Mesendoderm (in vitro differentiated cells): ENCODE measurements around the gene RIC1.
"Not testable (repeated sequence)": the region's sequence is repeated elsewhere in the genome, so short reads cannot be mapped to it uniquely, and the experiment has no call there.

ENCODE experiments used
- DNase-seq: peaks from one replicate; pipeline ENCODE4 v3.0.0; 2013
- H2AK5ac ChIP-seq: 2 replicates; pipeline ENCODE4 v1.6.1; 2013; ENCODE audit warnings: low read length, inconsistent platforms
- H2BK120ac ChIP-seq: 2 replicates; pipeline ENCODE4 v1.6.1; 2013; ENCODE audit warnings: low read depth, mild to moderate bottlenecking, low read length, moderate library complexity, mixed read lengths
- H2BK15ac ChIP-seq: replicated peaks from 2 replicates; pipeline ENCODE4 v1.6.1; 2013; ENCODE audit warnings: low read depth, mild to moderate bottlenecking, moderate library complexity
- H2BK5ac ChIP-seq: 2 replicates; pipeline ENCODE4 v1.6.1; 2013; ENCODE audit warnings: low read length, inconsistent platforms
- H3K18ac ChIP-seq: 2 replicates; pipeline ENCODE4 v1.6.1; 2013; ENCODE audit warnings: mild to moderate bottlenecking, low read length, mixed read lengths
- H3K23ac ChIP-seq: one replicate; pipeline ENCODE4 v1.6.1; 2013; ENCODE audit warnings: low read length
- H3K27ac ChIP-seq: 2 replicates; pipeline ENCODE4 v1.5.1; 2013; ENCODE audit warnings: low read depth, mild to moderate bottlenecking, inconsistent platforms, low read length, moderate library complexity
- H3K27me3 ChIP-seq: 2 replicates; pipeline ENCODE4 v1.6.1; 2013; ENCODE audit warnings: low read length, control low read depth, mild to moderate bottlenecking, inconsistent platforms; ENCODE audit not compliant: insufficient read depth, poor library complexity
- H3K36me3 ChIP-seq: 2 replicates; pipeline ENCODE4 v1.6.1; 2013; ENCODE audit warnings: low read length, inconsistent platforms; ENCODE audit not compliant: control insufficient read depth, insufficient read depth
- H3K4ac ChIP-seq: one replicate; pipeline ENCODE4 v1.6.1; 2013; ENCODE audit warnings: low read depth, mild to moderate bottlenecking, low read length, moderate library complexity
- H3K4me1 ChIP-seq: 2 replicates; pipeline ENCODE4 v1.6.1; 2013; ENCODE audit warnings: low read depth, low read length, inconsistent platforms; ENCODE audit not compliant: control insufficient read depth
- H3K4me2 ChIP-seq: 2 replicates; pipeline ENCODE4 v1.6.1; 2013; ENCODE audit warnings: low read length
- H3K4me3 ChIP-seq: 2 replicates; pipeline ENCODE4 v1.5.1; 2013; ENCODE audit warnings: mild to moderate bottlenecking, low read length
- H3K56ac ChIP-seq: one replicate; pipeline ENCODE4 v1.6.1; 2013; ENCODE audit warnings: low read length
- H3K79me1 ChIP-seq: 2 replicates; pipeline ENCODE4 v1.6.1; 2013; ENCODE audit warnings: low read length, inconsistent platforms
- H3K79me2 ChIP-seq: 2 replicates; pipeline ENCODE4 v1.6.1; 2013; ENCODE audit warnings: mild to moderate bottlenecking, low read length; ENCODE audit not compliant: control insufficient read depth, insufficient read depth
- H3K9ac ChIP-seq: 2 replicates; pipeline ENCODE4 v1.6.1; 2013; ENCODE audit warnings: low read length, inconsistent platforms
- H4K5ac ChIP-seq: one replicate; pipeline ENCODE4 v1.6.1; 2013; ENCODE audit warnings: low read length
- H4K8ac ChIP-seq: one replicate; pipeline ENCODE4 v1.6.1; 2013; ENCODE audit warnings: low read depth, mild to moderate bottlenecking, control low read depth, low read length, moderate library complexity
- WGBS: extraction: QIAGEN DNeasy Blood & Tissue Kit; methylation state at CpG from one replicate; pipeline ENCODE4 v1.1.7; 2013; ENCODE audit warnings: low lambda C conversion rate, missing lambda C conversion rate; ENCODE audit not compliant: insufficient coverage; ENCODE audit errors: extremely low coverage; 5-methylcytosine and 5-hydroxymethylcytosine counted together

Gene RIC1

DNA sequence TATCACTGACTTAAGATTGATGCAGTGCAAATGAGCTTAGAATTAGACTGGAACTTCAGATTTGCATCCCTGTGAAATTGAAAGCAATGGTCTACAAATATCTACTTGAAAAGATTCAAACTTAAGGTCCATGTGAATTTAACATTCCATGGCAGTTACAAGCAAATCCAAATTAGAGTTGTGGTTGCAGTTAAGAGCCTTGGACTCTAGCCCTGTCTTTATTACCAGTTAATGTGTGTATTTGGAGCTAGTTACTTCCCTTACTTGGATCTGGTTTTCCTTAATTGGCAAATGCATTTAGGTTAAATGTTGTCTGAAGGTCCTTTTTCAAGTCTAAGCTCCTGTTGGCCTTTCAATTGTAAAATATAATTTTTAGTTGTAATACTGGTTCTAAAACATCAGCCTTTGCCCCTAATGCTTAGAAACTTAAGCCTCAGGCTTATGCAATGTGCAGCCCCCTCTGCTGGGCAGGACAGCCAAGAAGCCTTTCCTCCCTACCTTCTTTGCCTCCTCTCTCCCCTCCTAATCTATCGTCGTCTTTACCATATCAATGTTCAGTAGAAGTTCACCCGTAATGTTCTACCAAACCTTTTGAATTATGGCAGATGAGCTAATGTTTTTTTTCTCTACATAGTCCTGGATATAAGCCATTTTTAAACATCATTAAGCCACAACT lies 144.6 kb downstream of the RIC1 start:
- no peak overlapping the region for H3K23ac ChIP-seq
- no peak overlapping the region for H4K5ac ChIP-seq
- no peak overlapping the region for H3K56ac ChIP-seq
- no peak overlapping the region for H2BK5ac ChIP-seq
- H3K4me1 ChIP-seq, result no peaks in the 10 kb centered on the region
- no peak overlapping the region for H3K18ac ChIP-seq
- no peak overlapping the region for H4K8ac ChIP-seq
- no peak overlapping the region for H3K4me3 ChIP-seq
- no peak overlapping the region for H2BK120ac ChIP-seq
- H2AK5ac ChIP-seq, result no peak overlapping the region
- H3K79me1 ChIP-seq, result no peaks in the 10 kb centered on the region
- DNase-seq, result peak; percentile 20
- no peak overlapping the region for H3K4me2 ChIP-seq
- H2BK15ac ChIP-seq, result no peak overlapping the region
- no peak overlapping the region for H3K27ac ChIP-seq
- no peaks in the 10 kb centered on the region for H3K79me2 ChIP-seq
- WGBS, result no CpG with 5 or more reads among the region's 3 CpGs
- no peak overlapping the region for H3K9ac ChIP-seq
- H3K36me3 ChIP-seq, result peaks cover 2% of the 10 kb centered on the region
- H3K4ac ChIP-seq, result no peak overlapping the region
- H3K27me3 ChIP-seq, result no peaks in the 10 kb centered on the region

GRCh38 chr9:5778805-5779204 lies 149.9 kb downstream of the RIC1 start:
- Histone ChIP-seq H2BK15ac (no peak overlapping the region), H2BK120ac (no peak overlapping the region), H3K9ac (no peak overlapping the region), H2AK5ac (no peak overlapping the region), H4K8ac (no peak overlapping the region), H2BK5ac (no peak overlapping the region), H3K79me2 (no peaks in the 10 kb centered on the region), H3K4me3 (no peak overlapping the region), H3K4me1 (no peaks in the 10 kb centered on the region), H3K4ac (no peak overlapping the region), H3K23ac (no peak overlapping the region), H3K27me3 (no peaks in the 10 kb centered on the region), H3K36me3 (peaks cover 2% of the 10 kb centered on the region), H3K4me2 (no peak overlapping the region), H3K18ac (no peak overlapping the region), H4K5ac (no peak overlapping the region), H3K56ac (no peak overlapping the region), H3K27ac (no peak overlapping the region), H3K79me1 (no peaks in the 10 kb centered on the region)
- DNase-seq, result peak; percentile 12
- WGBS, result no CpG with 5 or more reads among the region's 1 CpG

- not testable (repeated sequence) for H2AK5ac ChIP-seq, H3K27me3 ChIP-seq, H3K4ac ChIP-seq, H3K56ac ChIP-seq, H4K8ac ChIP-seq, H3K27ac ChIP-seq, H3K4me2 ChIP-seq, H3K4me3 ChIP-seq, H3K9ac ChIP-seq, H3K79me2 ChIP-seq, H3K23ac ChIP-seq, H3K79me1 ChIP-seq, H3K18ac ChIP-seq, H3K4me1 ChIP-seq, H3K36me3 ChIP-seq, H2BK5ac ChIP-seq, H2BK15ac ChIP-seq, H4K5ac ChIP-seq, H2BK120ac ChIP-seq
- peak; percentile 21 for DNase-seq
- no CpG with 5 or more reads among the region's 4 CpGs for WGBS
Observed at GRCh38 chr9:5779705-5780218, 150.9 kb downstream of the RIC1 start.

DNA sequence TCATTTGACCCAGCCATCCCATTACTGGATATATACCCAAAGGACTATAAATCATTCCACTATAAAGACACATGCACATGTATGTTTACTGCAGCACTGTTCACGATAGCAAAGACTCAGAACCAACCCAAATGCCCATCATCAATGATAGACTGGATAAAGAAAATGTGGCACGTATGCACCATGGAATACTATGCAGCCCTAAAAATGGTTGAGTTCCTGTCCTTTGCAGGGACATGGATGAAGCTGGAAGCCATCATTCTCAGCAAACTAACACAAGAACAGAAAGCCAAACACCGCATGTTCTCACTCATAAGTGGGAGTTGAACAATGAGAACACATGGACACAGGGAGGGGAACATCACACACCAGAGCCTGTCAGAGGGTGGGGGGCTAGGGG lies 154.5 kb downstream of the RIC1 start:
- H3K4me2 ChIP-seq, H3K4me1 ChIP-seq, H3K36me3 ChIP-seq, H3K9ac ChIP-seq, H3K23ac ChIP-seq, H2BK120ac ChIP-seq, H2BK15ac ChIP-seq, DNase-seq, H2AK5ac ChIP-seq, H4K5ac ChIP-seq, H3K79me2 ChIP-seq, H3K27ac ChIP-seq, H3K56ac ChIP-seq, H3K4ac ChIP-seq, H3K4me3 ChIP-seq, H3K27me3 ChIP-seq, H2BK5ac ChIP-seq, H3K18ac ChIP-seq, H3K79me1 ChIP-seq: not testable (repeated sequence)
- WGBS, result no CpG with 5 or more reads among the region's 3 CpGs
- peak overlapping the region; percentile 2 for H4K8ac ChIP-seq

GRCh38 chr9:5783982-5784381 lies 155.1 kb downstream of the RIC1 start:
- no peak overlapping the region for H3K4ac ChIP-seq
- no peak overlapping the region for H3K56ac ChIP-seq
- H2BK15ac ChIP-seq, result no peak overlapping the region
- H3K27ac ChIP-seq, result no peak overlapping the region
- H3K23ac ChIP-seq, result no peak overlapping the region
- no peak overlapping the region for H3K4me2 ChIP-seq
- no peak overlapping the region for H4K5ac ChIP-seq
- WGBS, result no CpG with 5 or more reads among the region's 1 CpG
- H4K8ac ChIP-seq, result no peak overlapping the region
- no peaks in the 10 kb centered on the region for H3K4me1 ChIP-seq
- DNase-seq, result peak; percentile 9
- H3K79me2 ChIP-seq, result no peaks in the 10 kb centered on the region
- H2BK120ac ChIP-seq, result no peak overlapping the region
- H3K79me1 ChIP-seq, result no peaks in the 10 kb centered on the region
- H3K9ac ChIP-seq, result no peak overlapping the region
- no peak overlapping the region for H3K18ac ChIP-seq
- H3K4me3 ChIP-seq, result no peak overlapping the region
- H3K27me3 ChIP-seq, result no peaks in the 10 kb centered on the region
- H2AK5ac ChIP-seq, result no peak overlapping the region
- H3K36me3 ChIP-seq, result no peaks in the 10 kb centered on the region
- no peak overlapping the region for H2BK5ac ChIP-seq
